ENCODE results near the gene ZNF92.
"Not testable (repeated sequence)": the region's sequence is repeated elsewhere in the genome, so short reads cannot be mapped to it uniquely, and the experiment has no call there.

DNA sequence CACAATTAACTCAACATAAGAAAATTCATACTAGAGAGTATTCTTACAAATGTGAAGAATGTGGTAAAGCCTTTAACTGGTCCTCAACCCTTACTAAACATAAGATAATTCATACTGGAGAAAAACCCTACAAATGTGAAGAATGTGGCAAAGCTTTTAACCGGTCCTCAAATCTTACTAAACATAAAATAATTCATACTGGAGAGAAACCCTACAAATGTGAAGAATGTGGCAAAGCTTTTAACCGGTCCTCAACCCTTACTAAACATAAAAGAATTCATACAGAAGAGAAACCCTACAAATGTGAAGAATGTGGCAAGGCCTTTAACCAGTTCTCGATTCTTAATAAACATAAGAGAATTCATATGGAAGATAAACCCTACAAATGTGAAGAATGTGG is 25.0 kb downstream of the ZNF92 start:
- TF ChIP-seq, protein P1, sequence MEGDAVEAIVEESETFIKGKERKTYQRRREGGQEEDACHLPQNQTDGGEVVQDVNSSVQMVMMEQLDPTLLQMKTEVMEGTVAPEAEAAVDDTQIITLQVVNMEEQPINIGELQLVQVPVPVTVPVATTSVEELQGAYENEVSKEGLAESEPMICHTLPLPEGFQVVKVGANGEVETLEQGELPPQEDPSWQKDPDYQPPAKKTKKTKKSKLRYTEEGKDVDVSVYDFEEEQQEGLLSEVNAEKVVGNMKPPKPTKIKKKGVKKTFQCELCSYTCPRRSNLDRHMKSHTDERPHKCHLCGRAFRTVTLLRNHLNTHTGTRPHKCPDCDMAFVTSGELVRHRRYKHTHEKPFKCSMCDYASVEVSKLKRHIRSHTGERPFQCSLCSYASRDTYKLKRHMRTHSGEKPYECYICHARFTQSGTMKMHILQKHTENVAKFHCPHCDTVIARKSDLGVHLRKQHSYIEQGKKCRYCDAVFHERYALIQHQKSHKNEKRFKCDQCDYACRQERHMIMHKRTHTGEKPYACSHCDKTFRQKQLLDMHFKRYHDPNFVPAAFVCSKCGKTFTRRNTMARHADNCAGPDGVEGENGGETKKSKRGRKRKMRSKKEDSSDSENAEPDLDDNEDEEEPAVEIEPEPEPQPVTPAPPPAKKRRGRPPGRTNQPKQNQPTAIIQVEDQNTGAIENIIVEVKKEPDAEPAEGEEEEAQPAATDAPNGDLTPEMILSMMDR (IDR thresholded peaks at IDR 0.05) = not testable (repeated sequence)
- not testable (repeated sequence) for TF ChIP-seq POLR2A (IDR thresholded peaks at IDR 0.05)

All from adrenal gland (tissue), 5 donors.